Mesangial cell (primary cell): ENCODE data around the gene MS4A8. TPM values are rescaled to one million over a fixed set of nuclear protein-coding genes. Genes with fewer than 3 reads are reported as not detected.

ENCODE experiments used
- total RNA-seq: library from RNA; depleted of rRNA; stranded (reverse); fragments of >200 nt; gene quantifications from 2 replicates; pipeline ENCODE4 v1.2.3, GENCODE V29; 2015

Gene MS4A8
- not detected in 2 replicates for total RNA-seq

GRCh38 chr11:60699284-60699691 is at the start of gene MS4A8:
Gene MS4A8 (plus strand): TSS chr11:60699612. CDS start chr11:60700861, 1,249 bp downstream.

GRCh38 chr11:60724420-60724819 is 25.0 kb downstream of the MS4A8 start, which contains the start of gene MS4A18:
Gene MS4A18 (plus strand): TSS chr11:60724720.

GRCh38 chr11:60756307-60757032 is 57.1 kb downstream of the MS4A8 start, which contains the start of gene MS4A15:
Gene MS4A15 (plus strand): TSS chr11:60756867. CDS start chr11:60763734, 6,867 bp downstream.

Other genes with a start within 250 kb of the MS4A8 start
- gene MS4A1, start 243.8 kb upstream of the MS4A8 start, total RNA-seq, result not detected in 2 replicates
- not detected in 2 replicates for gene MS4A12, start 206.8 kb upstream of the MS4A8 start, total RNA-seq
- gene MS4A13, start 184.2 kb upstream of the MS4A8 start, total RNA-seq, result not detected in 2 replicates
- not detected in 2 replicates for gene MS4A18, start 25.1 kb downstream of the MS4A8 start, total RNA-seq
- not detected in 2 replicates for gene MS4A15, start 57.3 kb downstream of the MS4A8 start, total RNA-seq
- gene MS4A10, start 85.7 kb downstream of the MS4A8 start, total RNA-seq, result not detected in 2 replicates
- gene CCDC86, start 142.5 kb downstream of the MS4A8 start, total RNA-seq, result 49.3 and 59.6 TPM in 2 replicates
- 0.16 and 0.38 TPM in 2 replicates for gene PTGDR2, start 156.3 kb downstream of the MS4A8 start, total RNA-seq
- 0.16 and 2.8 TPM in 2 replicates for gene ZP1, start 167.9 kb downstream of the MS4A8 start, total RNA-seq
- 76.7 and 148 TPM in 2 replicates for gene PRPF19, start 207.0 kb downstream of the MS4A8 start, total RNA-seq
- 71.0 and 107 TPM in 2 replicates for gene TMEM109, start 214.5 kb downstream of the MS4A8 start, total RNA-seq
- 136 and 142 TPM in 2 replicates for gene TMEM132A, start 224.8 kb downstream of the MS4A8 start, total RNA-seq